ENCODE results near the gene TTI1.

Gene TTI1

DNA sequence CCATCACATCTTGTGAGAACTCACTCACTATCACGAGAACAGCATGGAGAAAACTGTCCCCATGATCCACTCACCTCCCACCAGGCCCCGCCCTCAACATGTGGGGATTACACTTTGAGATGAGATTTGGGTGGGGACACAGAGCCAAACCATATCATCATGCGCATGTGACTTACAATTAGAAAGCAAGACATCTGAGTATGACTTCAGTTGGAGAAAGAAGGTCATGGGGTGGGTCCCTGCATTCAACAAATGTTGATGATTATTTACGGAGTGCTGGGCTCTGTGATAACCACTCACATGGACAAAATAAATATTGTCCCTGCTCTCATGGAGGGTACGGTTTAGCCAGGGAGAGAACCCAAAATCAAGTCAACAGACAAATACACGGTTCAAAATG, 92.4 kb downstream of the TTI1 start:
- H3K4me2 ChIP-seq (ENCODE audit: insufficient read depth, low read length, poor library complexity, severe bottlenecking): no peak overlapping the region
- H3K4me3 ChIP-seq (ENCODE audit: low read length in 2 of 2): no peak overlapping the region
- H2AFZ ChIP-seq (ENCODE audit: low read length): no peak overlapping the region
- no peak overlapping the region for H2AK5ac ChIP-seq (ENCODE audit: low read depth, low read length)
- H4K91ac ChIP-seq (ENCODE audit: low read depth, low read length, poor library complexity): no peak overlapping the region
- no peak overlapping the region for H2BK120ac ChIP-seq (ENCODE audit: low read depth, low read length)
- no peaks in the 10 kb centered on the region for H3K79me1 ChIP-seq (ENCODE audit: low read depth, low read length)
- H3K14ac ChIP-seq (ENCODE audit: low read length): no peak overlapping the region
- H3K23ac ChIP-seq (ENCODE audit: low read depth, low read length, poor library complexity): no peak overlapping the region
- no peak for DNase-seq (ENCODE audit: low spot score)
- no CpG with 5 or more reads among the region's 6 CpGs for WGBS, 2 donors (ENCODE audit: extremely low coverage in 2 of 2, insufficient read length in 2 of 2, insufficient replicate concordance in 1 of 2)
- H3K9me3 ChIP-seq (replicated peaks in 1 of 2; ENCODE audit: control insufficient read depth in 2 of 2, insufficient read depth in 1 of 2, low read depth in 1 of 2, low read length in 2 of 2): no peaks in the 10 kb centered on the region
- no peak overlapping the region for H2BK12ac ChIP-seq (ENCODE audit: low read length)
- H4K8ac ChIP-seq (ENCODE audit: low read depth, low read length): no peak overlapping the region
- no peak overlapping the region for H2BK5ac ChIP-seq (ENCODE audit: low read length)
- no peak overlapping the region for H2BK15ac ChIP-seq (ENCODE audit: low read length)
- H3K36me3 ChIP-seq (replicated peaks in 1 of 2; ENCODE audit: control insufficient read depth in 2 of 2, insufficient read depth in 2 of 2, low read length in 2 of 2): no peaks in the 10 kb centered on the region
- H3K4ac ChIP-seq (ENCODE audit: low read length): no peak overlapping the region
- peaks cover 0 to 2% of the 10 kb centered on the region in 2 donors for H3K4me1 ChIP-seq (ENCODE audit: control insufficient read depth in 2 of 2, insufficient read depth in 1 of 2, low read depth in 1 of 2, low read length in 2 of 2)
- H3K27me3 ChIP-seq (ENCODE audit: control insufficient read depth in 3 of 3, insufficient read depth in 3 of 3, low read depth in 1 of 3, low read length in 3 of 3): no peaks in the 10 kb centered on the region
- no peak overlapping the region for H3K9ac ChIP-seq (ENCODE audit: low read depth, low read length, poor library complexity)
- H3K27ac ChIP-seq (replicated peaks; ENCODE audit: low read length): no peak overlapping the region
- H3K18ac ChIP-seq (ENCODE audit: low read length): no peak overlapping the region

DNA sequence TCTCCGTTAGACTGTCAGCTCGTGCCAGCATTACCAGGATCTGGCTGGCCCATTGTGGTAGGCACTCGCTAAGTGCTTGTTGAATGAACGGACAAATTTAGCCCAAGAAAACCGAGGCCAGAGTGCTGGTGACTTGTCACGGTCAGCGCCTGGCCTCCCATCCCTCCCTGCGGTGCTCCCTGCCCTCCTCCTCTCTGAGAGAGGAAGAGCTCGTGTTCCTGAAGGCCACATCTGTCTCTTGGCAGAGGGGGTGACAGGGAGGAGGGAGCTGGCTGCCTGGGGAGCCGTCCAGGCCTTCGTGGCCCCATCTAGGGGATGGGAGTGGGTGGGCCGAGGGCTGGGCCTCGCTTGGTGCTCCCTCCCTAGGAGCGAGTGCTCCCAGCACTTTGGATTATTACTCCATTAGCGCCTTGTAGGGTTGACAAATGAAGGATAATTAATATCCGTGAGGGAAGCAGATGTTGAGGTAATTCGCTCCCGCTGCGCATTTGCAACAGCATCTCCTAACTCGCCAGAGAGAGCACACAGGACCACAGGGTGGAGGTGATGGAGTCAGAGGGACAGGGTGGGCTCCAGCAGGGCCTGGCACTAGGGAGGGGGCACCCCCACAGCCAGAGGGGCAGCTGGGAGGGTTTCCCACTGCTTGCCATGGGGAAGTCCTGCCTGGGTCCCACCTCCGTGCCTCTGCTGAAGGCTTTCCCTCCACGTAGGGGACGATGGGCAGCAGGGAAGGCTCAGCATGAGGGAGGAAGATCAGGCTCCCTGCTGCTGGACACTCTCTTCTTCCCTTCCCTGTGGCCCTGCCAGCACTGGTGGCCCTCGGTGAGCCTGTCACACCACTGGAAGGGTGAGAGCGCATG, 93.3 kb downstream of the TTI1 start:
- Histone ChIP-seq H2BK15ac (ENCODE audit: low read length) (no peak overlapping the region), H3K9me3 (replicated peaks in 1 of 2; ENCODE audit: control insufficient read depth in 2 of 2, insufficient read depth in 1 of 2, low read depth in 1 of 2, low read length in 2 of 2) (no peaks in the 10 kb centered on the region), H3K4me1 (ENCODE audit: control insufficient read depth in 2 of 2, insufficient read depth in 1 of 2, low read depth in 1 of 2, low read length in 2 of 2) (peaks cover 0 to 4% of the 10 kb centered on the region in 2 donors), H2BK12ac (ENCODE audit: low read length) (no peak overlapping the region), H2BK120ac (ENCODE audit: low read depth, low read length) (no peak overlapping the region), H3K27me3 (ENCODE audit: control insufficient read depth in 3 of 3, insufficient read depth in 3 of 3, low read depth in 1 of 3, low read length in 3 of 3) (no peaks in the 10 kb centered on the region), H3K4me3 (ENCODE audit: low read length in 2 of 2) (peak overlapping the region in 1 of 2 donors; percentile 34), H3K27ac (replicated peaks; ENCODE audit: low read length) (no peak overlapping the region), H3K4ac (ENCODE audit: low read length) (no peak overlapping the region), H4K8ac (ENCODE audit: low read depth, low read length) (peak overlapping the region; percentile 88), H3K18ac (ENCODE audit: low read length) (peak overlapping the region; percentile 29), H3K4me2 (ENCODE audit: insufficient read depth, low read length, poor library complexity, severe bottlenecking) (no peak overlapping the region), H2AK5ac (ENCODE audit: low read depth, low read length) (peak overlapping the region; percentile 14), H2AFZ (ENCODE audit: low read length) (no peak overlapping the region), H3K23ac (ENCODE audit: low read depth, low read length, poor library complexity) (no peak overlapping the region), H3K36me3 (replicated peaks in 1 of 2; ENCODE audit: control insufficient read depth in 2 of 2, insufficient read depth in 2 of 2, low read length in 2 of 2) (no peaks in the 10 kb centered on the region), H3K14ac (ENCODE audit: low read length) (no peak overlapping the region), H2BK5ac (ENCODE audit: low read length) (no peak overlapping the region), H3K79me1 (ENCODE audit: low read depth, low read length) (no peaks in the 10 kb centered on the region), H4K91ac (ENCODE audit: low read depth, low read length, poor library complexity) (no peak overlapping the region), H3K9ac (ENCODE audit: low read depth, low read length, poor library complexity) (peak overlapping the region; percentile 2)
- no peak for DNase-seq (ENCODE audit: low spot score)
- WGBS, 2 donors (ENCODE audit: extremely low coverage in 2 of 2, insufficient read length in 2 of 2, insufficient replicate concordance in 1 of 2): no CpG with 5 or more reads among the region's 25 CpGs

DNA sequence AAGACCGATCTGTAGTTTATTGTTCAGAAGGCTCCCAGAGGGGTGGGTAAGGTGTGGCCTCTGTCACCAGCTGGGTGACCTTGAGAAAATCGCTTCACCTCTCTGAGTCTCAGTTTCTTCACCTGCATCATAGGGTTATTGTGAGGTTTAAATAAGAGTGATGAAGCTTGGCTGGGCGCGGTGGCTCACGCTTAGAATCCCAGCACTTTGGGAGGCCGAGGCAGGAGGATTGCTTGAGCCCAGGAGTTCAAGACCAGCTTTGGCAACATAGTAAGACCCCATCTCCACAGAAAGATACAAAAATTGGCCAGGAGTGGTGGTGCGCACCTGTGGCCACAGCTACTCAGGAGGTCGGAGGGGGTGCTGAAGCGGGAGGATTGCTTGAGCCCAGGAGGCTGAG, 94.3 kb downstream of the TTI1 start:
- H2BK15ac ChIP-seq (ENCODE audit: low read length): no peak overlapping the region
- no peaks in the 10 kb centered on the region for H3K27me3 ChIP-seq (ENCODE audit: control insufficient read depth in 3 of 3, insufficient read depth in 3 of 3, low read depth in 1 of 3, low read length in 3 of 3)
- no peak overlapping the region for H2AFZ ChIP-seq (ENCODE audit: low read length)
- H3K9me3 ChIP-seq (replicated peaks in 1 of 2; ENCODE audit: control insufficient read depth in 2 of 2, insufficient read depth in 1 of 2, low read depth in 1 of 2, low read length in 2 of 2): no peaks in the 10 kb centered on the region
- H2AK5ac ChIP-seq (ENCODE audit: low read depth, low read length): no peak overlapping the region
- H3K18ac ChIP-seq (ENCODE audit: low read length): no peak overlapping the region
- no peak overlapping the region for H3K9ac ChIP-seq (ENCODE audit: low read depth, low read length, poor library complexity)
- peaks cover 0 to 8% of the 10 kb centered on the region in 2 donors for H3K4me1 ChIP-seq (ENCODE audit: control insufficient read depth in 2 of 2, insufficient read depth in 1 of 2, low read depth in 1 of 2, low read length in 2 of 2)
- H3K79me1 ChIP-seq (ENCODE audit: low read depth, low read length): no peaks in the 10 kb centered on the region
- no peak overlapping the region for H3K14ac ChIP-seq (ENCODE audit: low read length)
- no CpG with 5 or more reads among the region's 9 CpGs for WGBS, 2 donors (ENCODE audit: extremely low coverage in 2 of 2, insufficient read length in 2 of 2, insufficient replicate concordance in 1 of 2)
- H3K4me2 ChIP-seq (ENCODE audit: insufficient read depth, low read length, poor library complexity, severe bottlenecking): no peak overlapping the region
- no peaks in the 10 kb centered on the region for H3K36me3 ChIP-seq (replicated peaks in 1 of 2; ENCODE audit: control insufficient read depth in 2 of 2, insufficient read depth in 2 of 2, low read length in 2 of 2)
- no peak overlapping the region for H2BK5ac ChIP-seq (ENCODE audit: low read length)
- no peak overlapping the region for H4K8ac ChIP-seq (ENCODE audit: low read depth, low read length)
- no peak overlapping the region for H3K4ac ChIP-seq (ENCODE audit: low read length)
- H2BK12ac ChIP-seq (ENCODE audit: low read length): no peak overlapping the region
- no peak overlapping the region for H3K23ac ChIP-seq (ENCODE audit: low read depth, low read length, poor library complexity)
- no peak overlapping the region for H4K91ac ChIP-seq (ENCODE audit: low read depth, low read length, poor library complexity)
- no peak overlapping the region for H3K27ac ChIP-seq (replicated peaks; ENCODE audit: low read length)
- no peak for DNase-seq (ENCODE audit: low spot score)
- no peak overlapping the region for H2BK120ac ChIP-seq (ENCODE audit: low read depth, low read length)
- H3K4me3 ChIP-seq (ENCODE audit: low read length in 2 of 2): no peak overlapping the region

DNA sequence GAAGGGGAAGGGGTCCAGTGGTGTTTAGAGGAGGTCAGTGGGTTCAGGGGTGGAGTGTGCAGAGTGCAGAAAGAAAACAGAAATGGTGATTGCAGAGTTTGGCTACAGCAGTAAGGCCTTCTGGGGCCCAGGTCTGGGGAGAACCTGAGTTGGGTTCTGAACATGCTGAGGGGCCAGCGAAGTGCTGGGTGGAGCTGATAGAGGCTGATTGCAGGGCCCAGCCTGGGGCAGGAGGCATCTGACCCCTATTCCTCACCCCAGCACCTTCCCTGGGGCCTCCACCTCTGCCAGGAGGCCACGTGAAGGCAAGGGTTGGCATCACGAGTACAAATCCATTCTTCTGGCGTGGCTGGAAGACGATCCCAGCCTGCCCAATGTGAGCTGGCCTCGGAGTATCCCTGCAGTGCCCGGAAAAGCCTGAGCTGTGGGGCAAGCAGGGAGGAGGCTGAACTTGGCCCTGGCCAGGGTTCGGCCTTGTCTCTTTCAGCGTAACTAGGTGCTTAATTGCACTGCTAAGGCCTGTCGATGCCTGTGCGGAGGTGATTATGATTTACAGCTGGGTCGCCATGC, 95.0 kb downstream of the TTI1 start:
- H3K14ac ChIP-seq (ENCODE audit: low read length): peak overlapping the region; percentile 58
- no peak overlapping the region for H2AFZ ChIP-seq (ENCODE audit: low read length)
- H3K4me3 ChIP-seq (ENCODE audit: low read length in 2 of 2): no peak overlapping the region
- WGBS, 2 donors (ENCODE audit: extremely low coverage in 2 of 2, insufficient read length in 2 of 2, insufficient replicate concordance in 1 of 2): no CpG with 5 or more reads among the region's 12 CpGs
- H3K36me3 ChIP-seq (replicated peaks in 1 of 2; ENCODE audit: control insufficient read depth in 2 of 2, insufficient read depth in 2 of 2, low read length in 2 of 2): no peaks in the 10 kb centered on the region
- H3K9ac ChIP-seq (ENCODE audit: low read depth, low read length, poor library complexity): no peak overlapping the region
- no peaks in the 10 kb centered on the region for H3K27me3 ChIP-seq (ENCODE audit: control insufficient read depth in 3 of 3, insufficient read depth in 3 of 3, low read depth in 1 of 3, low read length in 3 of 3)
- H4K91ac ChIP-seq (ENCODE audit: low read depth, low read length, poor library complexity): no peak overlapping the region
- H2BK5ac ChIP-seq (ENCODE audit: low read length): peak overlapping the region; percentile 60
- peak overlapping the region; percentile 44 for H3K18ac ChIP-seq (ENCODE audit: low read length)
- peak overlapping the region; percentile 93 for H2AK5ac ChIP-seq (ENCODE audit: low read depth, low read length)
- no peak overlapping the region for H3K4ac ChIP-seq (ENCODE audit: low read length)
- no peak overlapping the region for H4K8ac ChIP-seq (ENCODE audit: low read depth, low read length)
- H3K23ac ChIP-seq (ENCODE audit: low read depth, low read length, poor library complexity): no peak overlapping the region
- H3K4me2 ChIP-seq (ENCODE audit: insufficient read depth, low read length, poor library complexity, severe bottlenecking): no peak overlapping the region
- DNase-seq (ENCODE audit: low spot score): no peak
- H3K9me3 ChIP-seq (replicated peaks in 1 of 2; ENCODE audit: control insufficient read depth in 2 of 2, insufficient read depth in 1 of 2, low read depth in 1 of 2, low read length in 2 of 2): no peaks in the 10 kb centered on the region
- H3K79me1 ChIP-seq (ENCODE audit: low read depth, low read length): no peaks in the 10 kb centered on the region
- no peak overlapping the region for H3K27ac ChIP-seq (replicated peaks; ENCODE audit: low read length)
- H2BK15ac ChIP-seq (ENCODE audit: low read length): peak overlapping the region; percentile 31
- peak overlapping the region; percentile 60 for H2BK12ac ChIP-seq (ENCODE audit: low read length)
- H3K4me1 ChIP-seq (ENCODE audit: control insufficient read depth in 2 of 2, insufficient read depth in 1 of 2, low read depth in 1 of 2, low read length in 2 of 2): peaks cover 0 to 10% of the 10 kb centered on the region in 2 donors
- no peak overlapping the region for H2BK120ac ChIP-seq (ENCODE audit: low read depth, low read length)

Measured in neuronal stem cell (in vitro differentiated cells).